HG02571 (cell line): ENCODE measurements around the gene ZSWIM5.
"Not testable (repeated sequence)": the region's sequence is repeated elsewhere in the genome, so short reads cannot be mapped to it uniquely, and the experiment has no call there.

Experiments
- ATAC-seq: cut with Tn5 transposase; IDR thresholded peaks from one replicate; pipeline ENCODE4 v1.9.1; 2021; ENCODE audit warnings: mild to moderate bottlenecking, moderate library complexity; ENCODE audit not compliant: unreplicated experiment

ZSWIM5 gene

GRCh38 chr1:45205910-45206721 lies at the start of gene ZSWIM5:
Gene ZSWIM5, minus strand, starts transcription at chr1:45206605. Its CDS starts 255 bp downstream, at chr1:45206350.
- peak; percentile 47 for ATAC-seq

- no peak for ATAC-seq
These were observed 48.1 kb upstream of the ZSWIM5 start for GRCh38 chr1:45254490-45254889.

- ATAC-seq, result no peak
These were observed 44.1 kb upstream of the ZSWIM5 start for GRCh38 chr1:45250544-45250943.

GRCh38 chr1:45248004-45248403 lies 41.6 kb upstream of the ZSWIM5 start:
- ATAC-seq, result not testable (repeated sequence)

GRCh38 chr1:45246760-45247159 lies 40.4 kb upstream of the ZSWIM5 start:
- no peak for ATAC-seq

GRCh38 chr1:45246359-45246758 lies 40.0 kb upstream of the ZSWIM5 start:
- ATAC-seq, result not testable (repeated sequence)

GRCh38 chr1:45244660-45245059 lies 38.3 kb upstream of the ZSWIM5 start:
- no peak for ATAC-seq

- no peak for ATAC-seq
These were observed 37.3 kb upstream of the ZSWIM5 start for GRCh38 chr1:45243476-45244343.

GRCh38 chr1:45238846-45239245 lies 32.4 kb upstream of the ZSWIM5 start:
- no peak for ATAC-seq

GRCh38 chr1:45236136-45236535 lies 29.7 kb upstream of the ZSWIM5 start:
- no peak for ATAC-seq

- ATAC-seq, result no peak
These were observed 24.1 kb upstream of the ZSWIM5 start for GRCh38 chr1:45230537-45230936.

GRCh38 chr1:45225598-45225997 lies 19.2 kb upstream of the ZSWIM5 start:
- no peak for ATAC-seq

GRCh38 chr1:45223710-45224109 lies 17.3 kb upstream of the ZSWIM5 start:
- ATAC-seq, result not testable (repeated sequence)

- ATAC-seq, result no peak
These were observed 15.3 kb upstream of the ZSWIM5 start for GRCh38 chr1:45221716-45222115.

- ATAC-seq, result no peak
These were observed 10.5 kb upstream of the ZSWIM5 start for GRCh38 chr1:45216861-45217260.

- no peak for ATAC-seq
These were observed 9.8 kb upstream of the ZSWIM5 start for GRCh38 chr1:45216200-45216541.

- ATAC-seq, result no peak
These were observed 9.2 kb upstream of the ZSWIM5 start for GRCh38 chr1:45215485-45216199.

GRCh38 chr1:45213892-45214291 lies 7.5 kb upstream of the ZSWIM5 start:
- ATAC-seq, result no peak

GRCh38 chr1:45211076-45211475 lies 4.7 kb upstream of the ZSWIM5 start:
- ATAC-seq, result no peak

- ATAC-seq, result no peak
These were observed 611 bp upstream of the ZSWIM5 start for GRCh38 chr1:45206808-45207623.
